ENCODE results near the gene NGFR.

GRCh38 chr17:49554694-49555494 lies 59.8 kb downstream of the NGFR start:
- TF ChIP-seq SMC3 (conservative IDR thresholded peaks at IDR 0.05; ENCODE audit: insufficient read depth, low read depth, low read length): no peak
- no peak for TF ChIP-seq ZEB2 (IDR thresholded peaks at IDR 0.05)
- no peak for TF ChIP-seq CEBPB (tag; IDR thresholded peaks at IDR 0.05)
- TF ChIP-seq CTCF (IDR thresholded peaks at IDR 0.05 in 2 of 3, conservative IDR thresholded peaks at IDR 0.05 in 1 of 3; ENCODE audit: insufficient read depth in 2 of 3, low read depth in 1 of 3, low read length in 3 of 3): no peak
- TF ChIP-seq ZNF140 (CRISPR knock-in tag; IDR thresholded peaks at IDR 0.05): no peak
- TF ChIP-seq ETS1 (conservative IDR thresholded peaks at IDR 0.05; ENCODE audit: control insufficient read depth, low read depth, low read length): no peak
- no peak for TF ChIP-seq SPI1 (IDR thresholded peaks at IDR 0.05; ENCODE audit: borderline replicate concordance, low read depth, low read length)
